KBM-7 (cell line): Measurements from ENCODE around the gene PLXNA2.
A peak's percentile ranks its signal among the peaks of the same experiment; 100 is the strongest.

Experiments
- DNase-seq: peaks from one replicate; pipeline ENCODE4 v3.0.0-alpha.2; 2015
- in situ Hi-C: fragments of 300-500 bp; cut with MboI; formaldehyde crosslinking; loops from 2 replicates; pipeline ENCODE4 v1.14.3; 2020; ENCODE audit warnings: low sequenced_read_pairs, low pct_unique_long_range_greater_than_20kb, mixed read lengths

The PLXNA2 gene

DNA sequence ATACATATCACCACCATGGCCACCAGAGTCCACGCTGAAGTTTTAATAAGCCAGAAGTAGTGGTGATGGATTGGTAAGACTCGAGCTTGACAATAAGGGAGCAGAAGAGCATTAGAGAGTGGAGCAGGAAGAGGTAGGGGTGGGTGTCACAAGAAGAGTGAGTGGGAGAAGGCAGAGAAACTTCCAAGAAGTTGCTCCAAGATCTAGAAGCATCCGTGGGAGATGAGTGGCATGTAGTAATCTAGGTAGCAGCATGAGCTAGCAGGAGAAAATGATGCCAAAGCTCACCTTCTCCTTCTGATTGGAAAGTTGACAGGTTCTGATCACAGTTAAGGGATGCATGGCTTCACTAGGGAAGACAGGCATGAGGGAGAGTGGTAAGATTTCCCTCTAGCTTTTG is 49.2 kb downstream of the PLXNA2 start:
- in situ Hi-C loops: no loop called here

DNA sequence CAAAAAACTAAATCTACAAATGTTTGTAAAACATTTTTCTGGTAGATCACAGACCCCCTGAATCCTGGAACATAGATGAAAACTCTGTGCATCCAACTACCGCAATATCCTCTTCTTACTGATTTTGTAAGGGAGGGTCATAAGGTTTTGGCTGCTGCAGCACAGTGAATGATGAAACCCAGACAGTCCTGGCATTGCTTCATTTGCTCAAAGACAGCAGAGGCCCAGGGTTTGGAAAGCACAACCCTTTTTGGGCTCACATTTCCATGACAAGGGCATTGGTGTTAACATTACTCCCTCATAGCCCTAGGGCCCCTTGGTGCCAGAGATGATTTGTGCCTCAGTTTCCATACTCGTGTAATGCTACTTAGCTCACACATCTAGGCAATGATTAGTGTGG is 51.2 kb downstream of the PLXNA2 start:
- no peak for DNase-seq
- in situ Hi-C loops: no loop called here

More for the DNA sequence above, 49.2 kb downstream of the PLXNA2 start:
- DNase-seq: no peak

DNA sequence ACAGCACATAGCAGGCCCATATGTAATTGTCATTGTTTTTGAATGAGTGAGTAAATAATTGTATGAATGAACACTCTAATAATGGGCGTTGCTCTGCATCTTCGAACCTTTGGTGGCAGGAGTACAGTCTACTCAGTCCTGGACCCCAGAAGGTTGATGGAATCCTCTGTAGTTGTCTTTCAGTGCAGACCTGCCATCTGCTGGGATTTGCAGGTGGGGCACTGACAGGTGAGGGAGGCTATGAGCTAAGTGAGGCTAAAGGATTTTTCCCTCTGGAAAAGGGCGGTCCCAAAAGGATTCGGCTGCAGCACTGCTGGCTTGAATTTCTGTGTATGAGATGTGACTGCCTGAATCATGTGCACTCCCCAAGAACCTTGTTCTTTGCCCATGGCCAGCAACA is 53.4 kb downstream of the PLXNA2 start:
- no peak for DNase-seq
- in situ Hi-C loops: no loop called here

- in situ Hi-C loops: no loop called here
- no peak for DNase-seq
Observed at GRCh38 chr1:208189716-208190115, 54.5 kb downstream of the PLXNA2 start.

- in situ Hi-C loops: no loop called here
Observed at GRCh38 chr1:208189183-208189582, 55.0 kb downstream of the PLXNA2 start.

GRCh38 chr1:208188607-208189006 is 55.6 kb downstream of the PLXNA2 start:
- in situ Hi-C loops: no loop called here
- no peak for DNase-seq

More at GRCh38 chr1:208189183-208189582, 55.0 kb downstream of the PLXNA2 start:
- DNase-seq: peak; percentile 69

- in situ Hi-C loops: no loop called here
- no peak for DNase-seq
Observed at GRCh38 chr1:208187499-208188041, 56.6 kb downstream of the PLXNA2 start.

DNA sequence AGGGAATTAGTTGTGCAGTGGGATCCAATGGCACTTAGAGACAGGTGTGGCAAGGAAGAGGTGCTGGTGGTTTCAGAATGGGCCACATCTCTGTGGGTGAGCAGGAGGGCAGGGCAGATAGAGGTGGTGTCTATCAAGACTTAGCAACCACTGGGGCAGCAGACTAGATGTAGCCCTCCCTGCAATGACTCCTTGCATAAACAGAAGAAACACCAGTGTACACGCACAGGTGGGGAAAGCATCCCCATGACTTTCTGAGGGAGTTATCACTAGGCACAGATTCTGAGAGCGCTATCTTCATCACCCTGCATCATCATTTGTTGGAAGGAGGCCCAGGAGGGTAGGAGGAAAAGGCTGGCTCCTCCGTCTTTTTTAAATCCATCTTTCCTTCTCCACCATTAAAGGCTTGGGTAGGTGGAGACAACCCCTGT is 58.4 kb downstream of the PLXNA2 start:
- in situ Hi-C loops: no loop called here
- DNase-seq: no peak

GRCh38 chr1:208184966-208185654 is 59.1 kb downstream of the PLXNA2 start:
- in situ Hi-C loops: no loop called here
- DNase-seq: no peak

DNA sequence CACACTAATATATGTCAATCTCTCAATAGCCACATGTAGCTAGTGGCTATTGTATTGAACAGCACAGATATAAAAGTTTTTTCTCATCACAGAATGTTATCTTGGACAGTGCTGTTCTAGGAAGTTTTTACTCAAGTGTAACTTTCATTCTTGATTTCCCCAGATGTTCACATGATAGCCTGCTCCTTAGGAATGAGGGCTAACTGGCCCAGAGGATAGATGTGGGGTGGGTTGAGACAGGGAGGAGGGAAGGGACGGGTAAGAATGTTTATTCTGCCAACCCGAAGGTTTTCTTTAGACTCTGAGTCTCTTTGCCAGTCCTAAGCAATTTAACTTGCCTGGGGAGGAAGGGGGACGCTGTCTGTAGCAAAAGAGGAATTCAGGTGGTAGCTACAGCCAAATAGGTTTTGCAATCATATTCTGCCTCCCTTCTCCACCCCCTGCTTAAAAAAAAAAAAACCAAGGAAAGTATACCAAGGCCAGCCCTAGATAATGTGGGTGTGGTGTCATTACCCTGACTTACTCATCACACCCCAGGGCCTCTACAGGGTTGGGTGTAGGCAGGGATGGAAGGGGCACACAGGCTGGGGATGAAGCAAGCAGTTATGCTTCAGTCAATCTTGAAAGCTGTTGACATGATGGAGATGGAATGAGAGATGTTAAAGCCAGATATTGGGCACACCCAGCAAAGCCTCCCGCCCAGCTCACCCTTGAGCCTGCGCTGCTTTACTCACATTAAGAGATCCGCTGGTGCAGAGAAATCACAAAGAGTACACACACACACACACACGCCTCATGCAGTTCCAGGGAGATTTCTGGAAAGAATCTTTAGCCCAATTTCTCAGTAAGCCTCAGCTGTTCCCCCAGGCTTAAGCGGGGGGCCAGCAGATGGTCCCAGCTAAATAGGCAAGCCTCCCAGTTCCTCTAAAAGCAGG is 59.9 kb downstream of the PLXNA2 start:
- in situ Hi-C loops: no loop called here
- peak; percentile 20 for DNase-seq

DNA sequence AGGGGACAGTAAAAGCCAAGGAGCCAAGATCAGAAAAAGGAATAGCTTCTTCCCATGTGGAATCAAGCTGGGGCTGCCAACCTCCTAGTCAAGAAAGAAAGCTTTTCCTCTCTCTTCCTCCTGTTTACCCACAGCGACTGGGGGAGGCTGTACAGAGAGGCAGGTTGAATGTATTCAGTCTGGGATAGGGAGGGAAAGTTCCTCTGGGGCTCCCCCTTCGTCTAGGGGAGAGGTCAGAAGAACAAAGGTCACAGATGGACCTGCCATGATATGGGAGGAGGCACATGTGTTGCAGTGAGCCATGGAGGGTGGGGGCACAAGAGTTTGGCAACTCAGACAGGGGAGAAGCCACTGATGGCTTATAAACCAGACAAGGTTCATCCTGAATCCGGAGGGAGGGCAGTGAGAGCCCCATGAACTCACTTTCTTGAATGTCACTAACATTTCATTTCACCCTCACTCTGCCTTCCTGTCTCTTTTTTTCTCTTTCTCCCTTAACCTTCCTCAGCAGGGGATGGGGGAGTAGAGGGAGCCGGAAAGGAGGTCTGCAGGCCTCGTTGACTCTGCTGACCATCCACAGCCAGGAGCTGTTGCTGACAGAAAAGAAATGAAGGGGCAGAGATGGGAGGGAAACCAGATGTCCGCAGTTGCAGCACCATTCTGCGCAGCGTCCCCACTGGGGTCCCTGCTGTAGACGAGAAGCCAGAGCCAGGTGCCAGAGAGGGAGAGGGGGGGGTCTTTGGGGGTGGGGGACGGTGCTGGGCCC is 61.1 kb downstream of the PLXNA2 start:
- no peak for DNase-seq
- in situ Hi-C loops: no loop called here

- in situ Hi-C loops: no loop called here
- DNase-seq: no peak
Observed at GRCh38 chr1:208181364-208181763, 62.8 kb downstream of the PLXNA2 start.

DNA sequence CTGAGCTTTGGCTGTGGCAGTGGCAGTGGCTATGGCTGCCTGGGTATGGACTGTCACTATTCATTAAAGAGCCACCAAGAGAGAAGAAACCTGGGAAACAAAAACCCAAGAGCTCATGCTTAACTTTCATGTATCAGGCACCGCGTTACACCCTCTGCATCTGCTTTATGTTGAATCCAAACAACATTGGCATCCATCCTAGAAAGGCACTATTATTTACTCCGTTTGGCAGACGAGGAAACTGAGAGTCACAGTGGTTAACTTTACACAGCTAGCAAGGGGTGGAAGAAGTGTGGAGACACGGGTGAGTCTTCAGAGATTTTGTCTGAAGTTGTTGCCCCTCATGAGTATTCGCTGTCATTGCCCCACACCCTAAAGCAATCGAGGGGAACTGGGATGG is 63.8 kb downstream of the PLXNA2 start:
- in situ Hi-C loops: no loop called here
- no peak for DNase-seq

DNA sequence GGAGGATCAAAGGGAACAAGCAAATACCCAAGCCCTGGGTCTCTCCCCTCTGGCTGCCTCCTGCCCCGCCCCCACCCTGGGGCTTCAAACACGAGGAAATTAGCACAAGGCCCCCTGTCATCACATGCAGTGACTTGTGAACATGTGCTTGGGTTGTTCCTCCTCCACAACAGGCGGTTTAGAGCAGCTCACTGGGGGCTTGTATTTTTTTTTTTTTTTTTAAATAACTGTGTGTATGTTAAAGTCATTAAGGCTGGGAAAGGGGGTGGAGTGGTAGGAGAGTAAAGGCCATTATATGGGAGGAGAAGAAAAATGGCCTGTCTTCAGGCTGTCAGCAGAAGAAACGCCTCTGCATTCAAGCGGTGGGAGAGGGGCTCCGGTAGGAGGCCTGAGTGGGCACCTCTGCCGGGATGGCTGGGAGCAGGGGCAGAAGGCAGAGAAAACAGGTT is 64.2 kb downstream of the PLXNA2 start:
- in situ Hi-C loops: no loop called here
- DNase-seq: no peak

DNA sequence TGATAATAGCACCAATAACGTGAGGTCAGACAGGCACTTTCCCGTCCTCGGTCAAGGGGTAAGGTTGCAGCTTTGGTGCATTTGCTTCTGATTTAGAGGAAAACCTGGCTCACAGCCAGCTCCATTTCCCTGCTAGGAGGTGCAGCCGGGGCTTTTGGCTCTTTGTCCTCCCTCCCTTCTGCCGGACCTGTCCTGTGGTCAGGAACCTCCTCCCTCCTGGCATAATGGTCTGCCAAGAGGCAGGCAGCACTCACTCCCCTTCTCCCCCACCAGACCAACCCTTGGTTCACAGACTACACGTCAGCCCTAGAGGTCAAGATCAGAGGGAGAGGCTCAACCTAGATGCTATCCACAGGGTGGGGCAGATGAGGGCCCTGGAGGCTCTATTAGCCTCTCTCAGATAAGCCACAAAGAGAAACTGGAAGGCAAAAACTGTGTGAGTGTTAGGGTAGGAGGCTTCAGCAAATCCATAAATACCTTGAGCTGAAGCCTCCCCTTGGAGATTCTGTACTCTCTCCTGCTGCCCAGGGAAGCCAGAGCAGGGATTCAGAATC is 64.8 kb downstream of the PLXNA2 start:
- DNase-seq: no peak
- in situ Hi-C loops: no loop called here

- no peak for DNase-seq
Observed at GRCh38 chr1:208178091-208178529, 66.1 kb downstream of the PLXNA2 start.

DNA sequence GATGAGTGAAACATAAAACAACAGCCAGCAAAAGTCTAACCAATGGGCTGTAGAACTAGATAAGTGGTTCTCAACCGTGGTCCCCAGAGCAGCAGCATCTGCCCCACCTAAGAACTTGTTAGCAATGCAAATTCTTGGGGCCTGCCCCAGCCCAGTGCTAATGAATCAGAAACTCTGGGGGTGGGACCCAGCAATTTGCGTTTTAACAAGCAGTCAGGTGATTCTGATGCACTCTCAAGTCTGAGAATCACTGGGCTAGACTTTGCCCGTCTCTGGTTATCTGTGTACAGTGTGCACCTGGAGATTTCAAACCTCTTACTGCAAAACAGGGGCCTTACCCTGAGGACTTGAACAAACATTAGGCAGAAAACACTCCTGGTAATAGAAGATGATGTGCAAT is 66.5 kb downstream of the PLXNA2 start:
- DNase-seq: no peak
- in situ Hi-C loops: no loop called here

More at GRCh38 chr1:208178091-208178529, 66.1 kb downstream of the PLXNA2 start:
- in situ Hi-C loops: no loop called here

- DNase-seq: no peak
- in situ Hi-C loops: no loop called here
Observed at GRCh38 chr1:208176649-208177048, 67.5 kb downstream of the PLXNA2 start.

DNA sequence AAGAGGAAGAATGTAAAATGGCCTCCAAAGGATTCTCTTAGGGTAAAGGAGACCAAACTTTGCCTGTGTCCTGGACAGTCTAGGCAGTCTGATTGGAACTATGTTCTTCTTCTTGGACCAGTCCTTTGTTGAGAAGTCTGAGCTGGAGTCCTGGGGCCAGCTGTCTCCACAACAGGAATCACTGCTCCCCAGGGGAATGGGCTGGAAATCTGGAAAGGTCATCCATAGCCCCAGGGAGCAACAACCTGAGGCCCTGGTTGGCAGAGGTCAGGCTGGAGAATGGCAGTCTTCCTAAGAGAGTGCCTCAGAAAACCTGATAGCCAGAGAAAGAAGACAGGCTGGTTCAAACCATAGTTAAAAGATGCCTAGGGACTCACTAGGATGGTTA is 68.7 kb downstream of the PLXNA2 start:
- in situ Hi-C loops: no loop called here

More for the DNA sequence above, 68.7 kb downstream of the PLXNA2 start:
- no peak for DNase-seq
